CD4-positive, alpha-beta T cell treated with Interleukin-17A for 1 hour (primary cell): ENCODE results near the gene SRGAP1.
"Not testable (repeated sequence)": the region's sequence is repeated elsewhere in the genome, so short reads cannot be mapped to it uniquely, and the experiment has no call there.

Source experiments
- DNase-seq: peaks from one replicate; pipeline ENCODE4 v3.0.0-alpha.2; 2020

The SRGAP1 gene

DNA sequence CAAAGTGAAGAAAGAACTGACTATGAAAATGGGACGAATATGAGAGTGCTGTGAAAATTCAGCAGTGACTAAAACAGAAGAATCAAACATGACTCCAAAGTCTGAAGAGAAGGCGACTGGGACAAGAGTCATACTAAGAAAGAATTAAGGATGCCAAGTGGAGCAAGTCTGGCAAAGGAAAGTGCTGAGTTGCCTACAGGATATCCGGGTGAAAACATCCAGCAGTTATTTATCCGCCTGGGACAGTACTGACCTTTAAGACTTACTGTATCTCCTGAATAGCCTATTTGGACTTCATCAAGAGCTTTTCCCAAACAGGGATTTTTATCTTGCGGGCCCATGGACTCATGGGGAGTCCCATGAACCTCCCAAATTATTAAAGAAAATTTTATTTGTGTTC, 336.5 kb downstream of the SRGAP1 start:
- DNase-seq: no peak

- DNase-seq: no peak
Observed at GRCh38 chr12:64181430-64182291, 337.2 kb downstream of the SRGAP1 start.

DNA sequence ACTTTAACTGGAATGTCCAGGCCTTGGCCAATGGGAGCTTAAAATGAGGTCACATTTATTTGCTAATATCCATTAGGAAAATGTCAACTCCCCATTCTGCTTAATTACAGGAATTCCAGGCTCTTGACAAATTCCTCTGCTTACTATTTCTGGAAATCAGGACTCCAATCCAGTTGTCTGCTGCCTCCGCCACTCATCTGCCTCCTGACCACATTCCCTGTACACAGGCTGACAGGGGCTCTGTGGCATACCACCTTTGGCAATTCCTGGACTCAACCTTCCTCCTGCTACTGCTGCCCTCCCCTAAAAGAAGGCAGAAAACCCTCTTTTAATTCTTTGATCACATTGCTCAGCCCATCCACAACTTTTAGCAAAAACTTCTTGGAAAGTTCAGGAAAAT, 339.7 kb downstream of the SRGAP1 start:
- no peak for DNase-seq

GRCh38 chr12:64186789-64187188, 342.3 kb downstream of the SRGAP1 start:
- no peak for DNase-seq

DNA sequence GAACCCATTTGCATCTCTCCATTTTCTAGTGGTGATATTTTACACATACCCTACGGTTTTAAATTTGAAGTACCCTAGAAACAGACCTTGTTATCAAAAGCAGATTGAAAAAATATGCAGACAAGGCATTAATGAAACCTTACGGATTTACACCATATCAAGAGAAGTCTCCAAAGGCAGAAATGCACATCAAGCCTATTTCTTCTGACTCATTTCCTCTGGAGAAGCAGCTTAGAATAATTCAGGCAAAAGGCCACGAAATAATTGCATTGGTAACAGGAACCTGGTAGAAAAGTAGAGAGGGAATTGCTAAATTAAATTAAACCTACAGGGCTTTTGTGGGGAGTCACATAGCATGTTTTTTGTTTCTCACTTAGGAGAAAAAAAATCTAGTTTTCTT, 342.9 kb downstream of the SRGAP1 start:
- no peak for DNase-seq

DNA sequence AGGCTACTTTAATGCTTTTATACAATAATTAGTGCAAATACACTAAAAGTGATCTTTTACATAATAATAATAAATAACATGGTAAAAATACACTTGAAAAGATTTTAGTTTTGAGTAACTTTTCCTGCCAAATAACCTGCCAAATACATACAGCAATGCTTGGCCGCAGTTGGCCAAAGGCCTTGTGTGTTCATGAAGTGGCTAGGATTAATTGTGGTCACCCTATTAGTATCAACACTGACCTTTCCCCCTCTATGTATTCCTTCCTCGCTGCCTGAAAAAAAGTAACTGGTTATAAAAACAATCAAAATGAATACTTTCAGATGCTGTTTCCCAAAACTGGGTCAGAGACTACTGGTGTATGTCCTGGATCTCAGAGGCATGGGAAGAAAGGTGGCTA, 343.3 kb downstream of the SRGAP1 start:
- DNase-seq: no peak

DNA sequence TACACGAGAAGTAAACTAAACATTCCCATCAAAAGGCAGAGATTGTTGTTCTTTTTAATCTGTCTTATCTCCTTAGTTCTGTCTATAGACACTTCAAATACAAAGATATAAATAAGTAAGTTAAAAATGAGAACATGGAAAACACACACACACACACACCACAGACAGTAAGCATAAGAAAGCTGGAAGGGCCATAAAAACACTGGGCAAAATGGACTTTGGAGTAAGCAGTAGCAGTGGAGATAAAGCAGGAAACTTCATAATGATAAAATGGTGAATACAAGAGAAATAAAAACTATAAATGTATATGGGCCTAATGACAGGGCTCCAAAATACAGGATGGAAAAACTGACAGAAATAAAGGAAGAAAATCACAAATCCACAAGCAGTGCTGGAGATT, 345.0 kb downstream of the SRGAP1 start:
- no peak for DNase-seq

DNA sequence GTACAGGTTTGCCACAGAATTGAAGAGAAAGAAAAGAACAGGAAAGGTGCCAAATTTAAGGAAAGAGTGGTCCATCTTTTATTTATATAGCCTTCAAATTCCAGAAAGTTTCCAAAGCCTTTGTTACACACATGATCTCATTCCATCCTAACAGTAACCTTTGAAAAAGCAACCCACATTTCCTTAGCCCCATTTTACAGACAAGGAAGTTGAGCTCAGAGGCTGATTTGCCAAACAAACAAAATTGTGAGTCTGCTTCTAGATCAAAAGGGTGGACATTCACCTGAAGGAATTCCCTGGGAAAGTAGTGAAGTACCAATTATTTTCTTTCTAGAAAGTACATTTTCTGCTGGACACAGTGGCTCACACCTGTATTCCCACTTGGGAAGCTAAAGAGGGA, 345.6 kb downstream of the SRGAP1 start:
- no peak for DNase-seq

GRCh38 chr12:64192644-64193444, 348.3 kb downstream of the SRGAP1 start:
- no peak for DNase-seq

- no peak for DNase-seq
Observed at GRCh38 chr12:64193931-64194330, 349.4 kb downstream of the SRGAP1 start.

- no peak for DNase-seq
Observed at GRCh38 chr12:64194333-64195149, 350.0 kb downstream of the SRGAP1 start.

DNA sequence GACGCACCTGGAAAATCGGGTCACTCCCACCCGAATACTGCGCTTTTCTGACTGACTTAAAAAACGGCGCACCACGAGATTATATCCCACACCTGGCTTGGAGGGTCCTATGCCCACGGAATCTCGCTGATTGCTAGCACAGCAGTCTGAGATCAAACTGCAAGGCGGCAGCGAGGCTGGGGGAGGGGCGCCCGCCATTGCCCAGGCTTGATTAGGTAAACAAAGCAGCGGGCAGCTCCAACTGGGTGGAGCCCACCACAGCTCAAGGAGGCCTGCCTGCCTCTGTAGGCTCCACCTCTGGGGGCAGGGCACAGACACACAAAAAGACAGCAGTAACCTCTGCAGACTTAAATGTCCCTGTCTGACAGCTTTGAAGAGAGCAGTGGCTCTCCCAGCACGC, 351.3 kb downstream of the SRGAP1 start:
- DNase-seq: not testable (repeated sequence)

GRCh38 chr12:64203036-64203435, 358.5 kb downstream of the SRGAP1 start:
- DNase-seq: no peak

GRCh38 chr12:64203775-64204174, 359.3 kb downstream of the SRGAP1 start:
- DNase-seq: no peak

GRCh38 chr12:64205542-64205941, 361.0 kb downstream of the SRGAP1 start:
- DNase-seq: no peak

- no peak for DNase-seq
Observed at GRCh38 chr12:64207453-64207852, 363.0 kb downstream of the SRGAP1 start.
